Measurements from ENCODE around the gene FXYD3.
A peak's percentile ranks its signal among the peaks of the same experiment; 100 is the strongest.
"Not testable (repeated sequence)": the region's sequence is repeated elsewhere in the genome, so short reads cannot be mapped to it uniquely, and the experiment has no call there.

Gene FXYD3

GRCh38 chr19:35086455-35086854 is 29.2 kb upstream of the FXYD3 start:
- DNase-seq (ENCODE audit: low read depth), result no peak

GRCh38 chr19:35087393-35087792 is 28.2 kb upstream of the FXYD3 start:
- no peak for DNase-seq (ENCODE audit: low read depth)

GRCh38 chr19:35088131-35088913 is 27.3 kb upstream of the FXYD3 start:
- peak; percentile 80 for DNase-seq (ENCODE audit: low read depth)

DNA sequence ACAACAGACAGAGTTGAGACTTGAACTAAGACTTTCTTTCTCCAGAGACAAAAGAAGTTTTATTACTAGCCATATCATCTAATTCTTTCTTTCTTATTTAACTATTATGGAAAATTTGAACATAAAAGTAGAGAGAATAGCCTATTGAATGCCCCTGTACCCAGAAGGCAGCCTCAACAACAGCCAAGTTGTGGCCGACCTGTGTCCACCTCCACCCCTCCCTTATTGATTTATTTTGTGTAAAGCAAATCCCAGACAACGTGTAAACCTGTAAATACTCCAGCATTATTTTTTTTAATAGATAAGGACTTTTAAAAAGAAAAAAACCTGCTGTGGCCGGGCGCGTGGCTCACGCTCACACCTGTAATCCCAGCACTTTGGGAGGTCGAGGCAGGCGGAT is 26.1 kb upstream of the FXYD3 start:
- DNase-seq (ENCODE audit: low read depth), result no peak

DNA sequence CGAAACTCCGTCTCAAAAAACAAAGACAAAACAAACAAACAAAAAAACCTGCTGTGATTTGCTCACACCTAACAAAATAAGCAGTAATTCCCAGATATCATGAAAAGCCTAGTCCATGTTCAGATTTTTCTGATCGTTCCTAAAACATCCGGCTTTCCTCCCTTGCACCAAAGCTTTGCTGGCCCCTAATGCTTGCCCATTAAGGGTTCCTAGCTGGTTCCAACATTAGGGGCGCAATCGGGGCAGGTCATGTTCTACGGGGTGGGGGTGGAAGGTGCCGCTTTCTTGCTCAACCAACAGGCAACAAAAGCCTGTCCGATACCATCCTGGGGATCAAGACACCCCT is 25.5 kb upstream of the FXYD3 start:
- no peak for DNase-seq (ENCODE audit: low read depth)

GRCh38 chr19:35090506-35091214 is 25.0 kb upstream of the FXYD3 start:
- peak; percentile 42 for DNase-seq (ENCODE audit: low read depth)

- no peak for DNase-seq (ENCODE audit: low read depth)
Observed at GRCh38 chr19:35093430-35093829, 22.2 kb upstream of the FXYD3 start.

- no peak for DNase-seq (ENCODE audit: low read depth)
Observed at GRCh38 chr19:35093941-35094647, 21.5 kb upstream of the FXYD3 start.

DNA sequence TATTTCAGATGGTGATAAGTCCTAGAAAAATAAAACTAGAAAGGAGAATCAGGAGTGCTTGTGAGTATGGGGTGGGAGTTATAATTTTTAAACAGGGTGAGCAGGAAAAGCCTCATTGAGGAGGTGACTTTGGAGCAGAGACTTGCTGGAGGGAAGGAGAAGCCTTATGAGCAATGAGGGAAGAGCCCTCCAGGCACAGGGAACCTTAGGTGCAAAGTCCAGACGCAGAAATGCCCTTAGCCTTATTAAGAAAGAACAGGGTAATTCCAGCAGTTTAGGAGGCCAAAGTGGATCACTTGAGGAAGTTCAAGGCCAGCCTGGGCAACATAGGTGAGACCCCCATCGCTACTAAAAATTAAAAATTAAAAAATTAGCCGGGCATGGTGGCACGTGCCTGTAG is 21.0 kb upstream of the FXYD3 start:
- DNase-seq (ENCODE audit: low read depth), result no peak

DNA sequence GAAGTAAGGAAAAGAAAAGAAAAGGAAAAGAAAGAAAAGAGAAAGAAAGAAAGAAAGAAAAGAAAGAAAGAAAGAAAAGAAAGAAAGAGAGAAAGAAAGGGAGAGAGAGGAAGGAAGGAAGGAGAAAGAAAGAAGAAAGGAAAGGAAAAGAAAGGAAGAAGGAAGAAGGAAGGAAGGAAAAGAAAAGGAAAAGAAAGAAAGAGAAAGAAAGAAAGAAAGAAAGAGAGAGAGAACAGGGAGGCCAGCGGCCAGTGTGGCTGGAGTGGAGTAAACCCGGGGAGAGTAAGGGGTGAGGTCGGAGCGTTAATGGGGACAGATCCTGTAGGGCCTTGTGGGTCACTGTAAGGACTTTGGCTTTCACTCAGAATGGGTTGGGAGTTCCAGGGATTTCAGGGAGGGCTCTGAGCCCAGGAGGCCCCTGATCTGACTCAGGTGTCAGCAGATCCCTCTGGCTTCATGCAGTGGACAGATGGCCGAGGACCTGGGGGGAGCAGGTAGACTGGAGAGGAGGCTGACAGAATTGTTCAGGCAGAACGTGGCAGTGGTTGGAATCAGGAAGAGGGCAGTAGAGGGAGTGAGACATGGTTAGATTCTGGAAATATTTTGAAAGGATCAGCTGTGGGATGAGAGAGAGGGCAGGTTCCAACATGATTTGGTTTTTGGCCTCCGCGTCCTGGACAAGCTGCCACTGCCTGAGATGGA is 19.8 kb upstream of the FXYD3 start:
- no peak for DNase-seq (ENCODE audit: low read depth)

- no peak for DNase-seq (ENCODE audit: low read depth)
Observed at GRCh38 chr19:35098413-35099049, 17.1 kb upstream of the FXYD3 start.

GRCh38 chr19:35099155-35099896 is 16.3 kb upstream of the FXYD3 start:
- DNase-seq (ENCODE audit: low read depth), result no peak

- no peak for DNase-seq (ENCODE audit: low read depth)
Observed at GRCh38 chr19:35099897-35100275, 15.7 kb upstream of the FXYD3 start.

DNA sequence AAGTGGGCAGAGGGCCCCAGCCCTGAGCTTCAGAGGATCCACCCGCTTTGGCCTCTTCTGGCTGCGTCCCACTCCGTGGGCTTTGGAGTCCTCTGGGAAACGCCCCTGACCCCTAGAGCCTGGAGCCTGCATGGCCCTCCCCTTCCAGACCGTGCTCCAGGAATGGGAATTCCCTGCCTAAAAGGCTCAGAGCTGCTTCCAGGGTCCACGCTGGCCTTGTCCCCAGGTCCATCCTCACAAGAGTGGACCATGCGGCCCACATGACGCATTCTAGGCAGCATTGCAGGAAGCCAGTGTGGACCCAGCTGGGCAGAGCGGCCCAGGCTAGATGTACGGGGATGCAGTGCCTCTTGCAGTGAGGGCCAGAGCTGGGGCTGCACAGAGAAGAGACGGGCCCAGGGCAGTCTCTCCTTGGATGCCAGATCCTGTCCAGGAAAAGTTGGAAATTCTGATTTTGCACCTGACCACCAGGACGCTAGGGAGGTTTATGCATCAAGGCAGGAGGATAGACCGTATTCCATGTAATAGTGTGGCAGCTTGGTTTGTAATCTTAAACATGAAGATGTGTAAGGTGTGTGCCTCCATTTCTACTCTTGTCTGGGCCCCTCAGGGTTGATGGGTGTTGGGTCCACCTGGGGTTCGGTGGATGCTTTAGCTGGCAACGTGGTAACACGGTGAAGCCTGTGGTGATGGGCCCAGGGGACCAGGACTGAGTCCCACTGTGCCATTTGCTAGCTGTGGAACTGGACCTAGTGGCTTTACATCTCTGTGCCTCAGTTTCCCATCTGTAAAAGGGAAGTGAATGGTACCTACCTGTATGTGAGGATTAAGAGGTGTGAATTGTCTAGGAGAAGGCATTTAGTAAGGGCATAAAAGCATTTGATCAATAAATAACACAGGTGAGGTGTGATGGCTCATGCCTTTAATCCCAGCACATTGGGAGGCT is 14.8 kb upstream of the FXYD3 start:
- no peak for DNase-seq (ENCODE audit: low read depth)

GRCh38 chr19:35101949-35102348 is 13.7 kb upstream of the FXYD3 start:
- not testable (repeated sequence) for DNase-seq (ENCODE audit: low read depth)

DNA sequence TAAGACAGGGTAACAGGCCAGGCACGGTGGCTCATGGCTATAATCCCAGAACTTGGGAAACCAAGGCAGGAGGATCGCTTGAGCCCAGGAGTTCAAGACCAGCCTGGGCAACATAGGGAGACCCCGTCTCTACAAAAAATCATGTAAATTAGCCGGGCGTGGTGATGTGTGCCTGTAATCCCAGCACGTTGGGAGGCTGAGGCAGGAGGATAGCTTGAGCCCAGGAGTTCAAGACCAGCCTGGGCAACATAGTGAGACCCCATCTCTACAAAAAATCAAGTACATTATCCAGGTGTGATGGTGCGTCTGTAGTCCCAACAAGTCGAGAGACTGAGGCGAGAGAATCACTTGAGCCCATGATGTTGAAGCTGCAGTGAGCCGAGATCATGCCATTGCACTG is 12.0 kb upstream of the FXYD3 start:
- DNase-seq (ENCODE audit: low read depth), result not testable (repeated sequence)

- DNase-seq (ENCODE audit: low read depth), result no peak
Observed at GRCh38 chr19:35104361-35104760, 11.3 kb upstream of the FXYD3 start.

DNA sequence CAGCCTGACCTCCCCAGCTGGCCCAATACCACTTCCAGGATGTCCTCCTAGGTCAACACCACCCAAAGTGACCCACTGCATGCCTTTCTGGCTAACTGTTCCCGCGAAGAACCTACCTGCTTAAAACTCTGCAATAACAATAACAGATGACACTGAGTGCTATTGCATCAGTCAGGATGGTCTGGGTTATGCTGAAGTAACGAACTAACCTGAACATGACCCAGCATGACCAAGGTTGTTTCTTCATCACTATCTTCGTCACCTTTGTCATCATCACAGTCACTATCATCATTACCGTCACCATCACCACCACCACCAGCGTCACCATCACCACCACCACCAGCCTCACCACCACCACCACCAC is 10.6 kb upstream of the FXYD3 start:
- no peak for DNase-seq (ENCODE audit: low read depth)

GRCh38 chr19:35105411-35106290 is 10.0 kb upstream of the FXYD3 start:
- DNase-seq (ENCODE audit: low read depth), result no peak

Data from fibroblast of gingiva (primary cell).